Activated CD4-positive, alpha-beta T cell treated with anti-CD3 and anti-CD28 coated beads, Interleukin-2, amount 50 U/mL, for 48 hours (primary cell): ENCODE results near the gene EPHB1.

Experiments
- DNase-seq, 2 experiments: peaks; one replicate each; pipeline ENCODE4 v3.0.0-alpha.2; 2020

EPHB1 gene

GRCh38 chr3:135301670-135302069, 506.6 kb downstream of the EPHB1 start:
- no peak for DNase-seq

- no peak for DNase-seq
Observed at GRCh38 chr3:135304378-135304777, 509.3 kb downstream of the EPHB1 start.
